Neural progenitor cell (in vitro differentiated cells): ENCODE data around the gene RUNX1. TPM values are rescaled to one million over a fixed set of nuclear protein-coding genes. Genes with fewer than 3 reads are reported as not detected.

Experiments
- DNase-seq: peaks from one replicate; pipeline ENCODE4 v3.0.0-alpha.2; 2016; ENCODE audit warnings: low spot score
- H2AFZ ChIP-seq: fragments of 200-600 bp; sonication (generic); replicated peaks from 2 replicates; pipeline ENCODE4 v1.6.1; 2016; ENCODE audit warnings: antibody characterized with exemption
- H3F3A ChIP-seq: fragments of 200-600 bp; sonication (generic); 2 replicates; pipeline ENCODE4 v1.6.1; 2016; ENCODE audit warnings: antibody characterized with exemption, low read depth
- H3K27ac ChIP-seq: fragments of 200-600 bp; sonication (generic); 2 replicates; pipeline ENCODE4 v1.5.1; 2016; ENCODE audit warnings: mild to moderate bottlenecking
- H3K27me3 ChIP-seq: fragments of 200-600 bp; sonication (generic); 2 replicates; pipeline ENCODE4 v1.6.1; 2016; ENCODE audit warnings: mild to moderate bottlenecking, moderate library complexity
- H3K36me3 ChIP-seq: fragments of 200-600 bp; sonication (generic); 2 replicates; pipeline ENCODE4 v1.5.1; 2016
- H3K4me1 ChIP-seq: fragments of 200-600 bp; sonication (generic); 2 replicates; pipeline ENCODE4 v1.6.1; 2016; ENCODE audit warnings: mixed run types
- H3K4me2 ChIP-seq: fragments of 200-600 bp; sonication (generic); 2 replicates; pipeline ENCODE4 v1.6.1; 2016
- H3K4me3 ChIP-seq: fragments of 200-600 bp; sonication (generic); 2 replicates; pipeline ENCODE4 v1.5.1; 2016
- H3K79me2 ChIP-seq: fragments of 200-600 bp; sonication (generic); 2 replicates; pipeline ENCODE4 v1.6.1; 2016; ENCODE audit warnings: low read depth
- H3K9ac ChIP-seq: fragments of 200-600 bp; sonication (generic); 2 replicates; pipeline ENCODE4 v1.6.1; 2016
- H3K9me3 ChIP-seq: fragments of 200-600 bp; sonication (generic); 2 replicates; pipeline ENCODE4 v1.5.1; 2016; ENCODE audit warnings: low read depth
- H4K20me1 ChIP-seq: fragments of 200-600 bp; sonication (generic); 2 replicates; pipeline ENCODE4 v1.6.1; 2016; ENCODE audit warnings: low read depth
- H3K27ac Mint-ChIP-seq: 3 replicates; pipeline ENCODE4 v1.8.0; 2021; ENCODE audit warnings: mixed read lengths
- H3K27me3 Mint-ChIP-seq: 2 replicates; pipeline ENCODE4 v1.8.0; 2022; ENCODE audit warnings: low read depth, mild to moderate bottlenecking, inconsistent platforms, moderate library complexity, mixed read lengths; ENCODE audit not compliant: insufficient read depth
- H3K36me3 Mint-ChIP-seq: 3 replicates; pipeline ENCODE4 v1.8.0; 2021; ENCODE audit warnings: mixed read lengths
- H3K4me1 Mint-ChIP-seq: 3 replicates; pipeline ENCODE4 v1.8.0; 2021; ENCODE audit warnings: mixed read lengths
- H3K4me3 Mint-ChIP-seq: 3 replicates; pipeline ENCODE4 v1.8.0; 2021; ENCODE audit warnings: mild to moderate bottlenecking, moderate library complexity, mixed read lengths
- H3K9me3 Mint-ChIP-seq: 3 replicates; pipeline ENCODE4 v1.8.0; 2020; ENCODE audit warnings: mixed read lengths
- EZH2 ChIP-seq: fragments of 200-600 bp; sonication (generic); IDR thresholded peaks from 2 replicates; pipeline ENCODE4 v1.6.1; 2017; ENCODE audit warnings: antibody characterized with exemption, mild to moderate bottlenecking, moderate library complexity
- EZH2phosphoT487 ChIP-seq: fragments of 200-600 bp; sonication (generic); IDR thresholded peaks from 2 replicates; pipeline ENCODE4 v1.6.1; 2017; ENCODE audit warnings: antibody characterized with exemption
- total RNA-seq: library from RNA; depleted of rRNA; stranded (reverse); fragments of >200 nt; gene quantifications from 2 replicates; pipeline ENCODE4 v1.2.3, GENCODE V29; 2015; ENCODE audit warnings: low replicate concordance
- TF ChIP-seq, protein P1 (sequence below): fragments of 200-600 bp; sonication (generic); IDR thresholded peaks from 2 replicates; pipeline ENCODE4 v1.5.1; 2017; ENCODE audit warnings: antibody characterized with exemption, mild to moderate bottlenecking

The RUNX1 gene
- total RNA-seq, 1 donor from 2014 or later: 0.09 TPM

DNA sequence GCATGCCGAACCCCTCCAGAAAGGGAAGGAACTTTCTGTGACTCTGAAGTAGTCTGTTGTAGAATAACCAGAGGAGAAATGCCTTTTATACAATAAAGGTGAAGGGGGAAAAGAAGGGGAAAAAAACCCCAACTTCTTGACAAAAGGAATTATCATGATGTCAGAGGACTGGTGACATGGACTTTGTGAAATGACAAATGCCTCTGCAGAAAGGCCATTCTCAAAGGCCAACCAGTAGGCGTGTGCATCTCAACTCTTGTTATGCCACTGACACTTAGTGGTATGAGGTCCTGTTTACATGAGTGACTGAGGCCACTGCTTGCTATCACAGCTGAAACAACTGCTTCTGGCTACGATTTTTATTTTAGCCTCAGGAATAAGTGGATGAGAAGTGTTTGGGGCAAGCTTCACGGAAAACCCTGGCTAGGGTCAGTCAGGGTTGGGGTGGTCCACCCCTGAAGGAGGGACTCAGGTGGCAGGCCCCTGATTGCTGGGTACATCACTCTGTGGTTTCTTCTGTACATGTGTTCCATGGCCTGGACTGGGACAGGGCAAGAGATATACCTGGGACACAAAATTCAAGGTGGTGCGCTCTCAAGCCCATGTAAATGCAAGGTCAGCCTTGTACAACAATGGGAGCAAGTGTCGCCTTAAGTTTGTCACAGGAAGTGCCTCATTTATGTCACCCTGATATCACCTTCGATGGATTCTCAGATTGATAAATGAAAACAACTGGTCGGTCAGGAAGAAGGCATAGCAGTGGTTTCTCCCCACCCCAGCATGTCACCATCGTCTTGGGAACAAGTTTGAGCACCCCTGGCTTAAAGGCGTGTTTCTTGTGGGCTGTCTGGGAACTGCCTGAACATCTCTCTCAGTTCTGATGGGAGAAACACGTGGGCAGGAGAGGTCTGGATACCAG lies 12.4 kb downstream of the RUNX1 start:
- H3K9me3 ChIP-seq: no peaks in the 10 kb centered on the region
- no peak overlapping the region for H2AFZ ChIP-seq
- Mint-ChIP-seq H3K4me3 (no peak overlapping the region), H3K4me1 (peaks cover 3% of the 10 kb centered on the region), H3K36me3 (no peaks in the 10 kb centered on the region), H3K27me3 (peaks cover 2% of the 10 kb centered on the region), H3K9me3 (no peaks in the 10 kb centered on the region), H3K27ac (no peak overlapping the region)
- no peak overlapping the region for H3K27ac ChIP-seq
- H3K9ac ChIP-seq: no peak overlapping the region
- no peaks in the 10 kb centered on the region for H3K27me3 ChIP-seq
- DNase-seq: no peak
- H4K20me1 ChIP-seq: no peaks in the 10 kb centered on the region
- H3K4me3 ChIP-seq: no peak overlapping the region
- H3K4me1 ChIP-seq: no peaks in the 10 kb centered on the region
- no peaks in the 10 kb centered on the region for H3F3A ChIP-seq
- H3K36me3 ChIP-seq: no peaks in the 10 kb centered on the region
- no peaks in the 10 kb centered on the region for H3K79me2 ChIP-seq
- no peak overlapping the region for H3K4me2 ChIP-seq
- TF ChIP-seq EZH2phosphoT487 (no peak), EZH2 (no peak)
- TF ChIP-seq, protein P1, sequence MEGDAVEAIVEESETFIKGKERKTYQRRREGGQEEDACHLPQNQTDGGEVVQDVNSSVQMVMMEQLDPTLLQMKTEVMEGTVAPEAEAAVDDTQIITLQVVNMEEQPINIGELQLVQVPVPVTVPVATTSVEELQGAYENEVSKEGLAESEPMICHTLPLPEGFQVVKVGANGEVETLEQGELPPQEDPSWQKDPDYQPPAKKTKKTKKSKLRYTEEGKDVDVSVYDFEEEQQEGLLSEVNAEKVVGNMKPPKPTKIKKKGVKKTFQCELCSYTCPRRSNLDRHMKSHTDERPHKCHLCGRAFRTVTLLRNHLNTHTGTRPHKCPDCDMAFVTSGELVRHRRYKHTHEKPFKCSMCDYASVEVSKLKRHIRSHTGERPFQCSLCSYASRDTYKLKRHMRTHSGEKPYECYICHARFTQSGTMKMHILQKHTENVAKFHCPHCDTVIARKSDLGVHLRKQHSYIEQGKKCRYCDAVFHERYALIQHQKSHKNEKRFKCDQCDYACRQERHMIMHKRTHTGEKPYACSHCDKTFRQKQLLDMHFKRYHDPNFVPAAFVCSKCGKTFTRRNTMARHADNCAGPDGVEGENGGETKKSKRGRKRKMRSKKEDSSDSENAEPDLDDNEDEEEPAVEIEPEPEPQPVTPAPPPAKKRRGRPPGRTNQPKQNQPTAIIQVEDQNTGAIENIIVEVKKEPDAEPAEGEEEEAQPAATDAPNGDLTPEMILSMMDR: no peak

DNA sequence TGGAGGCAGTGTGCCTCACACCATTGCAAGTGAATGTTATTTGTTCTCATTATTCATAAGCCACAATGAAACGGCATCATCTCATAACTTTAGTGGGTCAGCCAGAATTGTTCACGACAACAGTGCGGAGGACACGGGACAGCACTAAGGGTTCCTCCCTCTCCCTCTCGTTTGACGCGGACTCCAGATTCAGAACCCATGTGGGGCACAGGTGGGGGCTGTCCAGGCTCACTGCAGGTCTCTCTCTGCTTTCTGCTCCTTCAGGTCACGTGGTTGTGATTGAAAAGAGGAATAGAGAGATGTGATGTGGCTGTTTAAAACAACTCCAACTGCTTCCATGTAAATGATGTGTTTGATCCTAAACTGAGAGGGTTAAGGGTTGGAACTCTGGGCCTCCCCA lies 13.5 kb downstream of the RUNX1 start:
- no peak overlapping the region for H3K4me2 ChIP-seq
- H3K27ac Mint-ChIP-seq: no peak overlapping the region
- peaks cover 2% of the 10 kb centered on the region for H3K27me3 Mint-ChIP-seq
- no peaks in the 10 kb centered on the region for H3K9me3 ChIP-seq
- DNase-seq: no peak
- H3K4me3 ChIP-seq: no peak overlapping the region
- no peaks in the 10 kb centered on the region for H3K36me3 ChIP-seq
- no peak overlapping the region for H3K4me3 Mint-ChIP-seq
- no peaks in the 10 kb centered on the region for H3K4me1 ChIP-seq
- peaks cover 2% of the 10 kb centered on the region for H3K4me1 Mint-ChIP-seq
- H3K9ac ChIP-seq: no peak overlapping the region
- H3K27ac ChIP-seq: no peak overlapping the region
- no peak for TF ChIP-seq EZH2
- no peak for TF ChIP-seq EZH2phosphoT487
- TF ChIP-seq, protein P1: no peak
- no peaks in the 10 kb centered on the region for H3F3A ChIP-seq
- H4K20me1 ChIP-seq: no peaks in the 10 kb centered on the region
- H3K79me2 ChIP-seq: no peaks in the 10 kb centered on the region
- no peaks in the 10 kb centered on the region for H3K27me3 ChIP-seq
- H3K36me3 Mint-ChIP-seq: no peaks in the 10 kb centered on the region
- H2AFZ ChIP-seq: no peak overlapping the region
- H3K9me3 Mint-ChIP-seq: no peaks in the 10 kb centered on the region

DNA sequence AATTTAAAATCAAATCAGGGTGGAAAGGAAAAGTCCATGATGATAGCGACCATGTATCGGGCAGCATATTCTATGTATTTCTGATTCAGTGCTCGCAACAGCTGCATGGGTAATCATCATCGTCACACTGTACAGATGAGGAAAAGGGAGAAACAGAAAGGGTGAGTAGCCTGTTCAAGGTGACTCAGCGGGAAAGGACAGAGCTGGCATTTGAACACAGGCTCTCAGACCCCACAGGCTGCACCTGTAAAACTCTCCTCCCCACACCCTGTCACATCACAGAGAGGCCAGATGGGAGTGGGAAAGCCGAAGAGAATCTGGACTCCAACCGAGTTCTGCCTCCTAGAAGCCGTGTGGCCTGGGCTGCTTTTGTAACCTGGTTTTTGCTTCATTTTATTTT lies 14.0 kb downstream of the RUNX1 start:
- H3K4me2 ChIP-seq: no peak overlapping the region
- no peak for TF ChIP-seq EZH2
- TF ChIP-seq, protein P1: no peak
- no peak for TF ChIP-seq EZH2phosphoT487
- no peaks in the 10 kb centered on the region for H3F3A ChIP-seq
- H4K20me1 ChIP-seq: no peaks in the 10 kb centered on the region
- no peaks in the 10 kb centered on the region for H3K36me3 ChIP-seq
- H3K27me3 ChIP-seq: no peaks in the 10 kb centered on the region
- no peak overlapping the region for H3K27ac ChIP-seq
- no peaks in the 10 kb centered on the region for H3K79me2 ChIP-seq
- peaks cover 2% of the 10 kb centered on the region for H3K4me1 Mint-ChIP-seq
- H3K9ac ChIP-seq: no peak overlapping the region
- H3K4me3 ChIP-seq: no peak overlapping the region
- no peak overlapping the region for H2AFZ ChIP-seq
- H3K4me3 Mint-ChIP-seq: no peak overlapping the region
- H3K4me1 ChIP-seq: no peaks in the 10 kb centered on the region
- no peaks in the 10 kb centered on the region for H3K9me3 Mint-ChIP-seq
- H3K36me3 Mint-ChIP-seq: no peaks in the 10 kb centered on the region
- H3K27me3 Mint-ChIP-seq: peaks cover 2% of the 10 kb centered on the region
- no peak overlapping the region for H3K27ac Mint-ChIP-seq
- no peak for DNase-seq
- H3K9me3 ChIP-seq: no peaks in the 10 kb centered on the region
